ENCODE results near the gene RAPGEF3. TPM values are rescaled to one million over a fixed set of nuclear protein-coding genes. Genes with fewer than 3 reads are reported as not detected.
A peak's percentile ranks its signal among the peaks of the same experiment; 100 is the strongest.

The RAPGEF3 gene
- total and polyA plus RNA-seq, 9 of the 15 experiments (the other 6 are each of a cell fraction or from before 2014, with no cell fraction given) = 0.03 to 0.78 (median 0.37) TPM; not detected in 1

- TF ChIP-seq ARID4B (CRISPR knock-in tag; IDR thresholded peaks at IDR 0.05) = no peak
- no peak for TF ChIP-seq MBD1 (CRISPR knock-in tag; IDR thresholded peaks at IDR 0.05)
- TF ChIP-seq, protein P1, sequence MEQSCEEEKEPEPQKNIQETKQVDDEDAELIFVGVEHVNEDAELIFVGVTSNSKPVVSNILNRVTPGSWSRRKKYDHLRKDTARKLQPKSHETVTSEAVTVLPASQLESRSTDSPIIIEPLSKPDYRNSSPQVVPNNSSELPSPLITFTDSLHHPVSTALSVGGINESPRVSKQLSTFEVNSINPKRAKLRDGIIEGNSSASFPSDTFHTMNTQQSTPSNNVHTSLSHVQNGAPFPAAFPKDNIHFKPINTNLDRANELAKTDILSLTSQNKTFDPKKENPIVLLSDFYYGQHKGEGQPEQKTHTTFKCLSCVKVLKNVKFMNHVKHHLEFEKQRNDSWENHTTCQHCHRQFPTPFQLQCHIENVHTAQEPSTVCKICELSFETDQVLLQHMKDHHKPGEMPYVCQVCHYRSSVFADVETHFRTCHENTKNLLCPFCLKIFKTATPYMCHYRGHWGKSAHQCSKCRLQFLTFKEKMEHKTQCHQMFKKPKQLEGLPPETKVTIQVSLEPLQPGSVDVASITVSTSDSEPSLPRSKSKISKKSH (CRISPR knock-in tag; IDR thresholded peaks at IDR 0.05) = no peak
- no peak for TF ChIP-seq ZNF121 (CRISPR knock-in tag; conservative IDR thresholded peaks at IDR 0.05)
- TF ChIP-seq, protein P2, sequence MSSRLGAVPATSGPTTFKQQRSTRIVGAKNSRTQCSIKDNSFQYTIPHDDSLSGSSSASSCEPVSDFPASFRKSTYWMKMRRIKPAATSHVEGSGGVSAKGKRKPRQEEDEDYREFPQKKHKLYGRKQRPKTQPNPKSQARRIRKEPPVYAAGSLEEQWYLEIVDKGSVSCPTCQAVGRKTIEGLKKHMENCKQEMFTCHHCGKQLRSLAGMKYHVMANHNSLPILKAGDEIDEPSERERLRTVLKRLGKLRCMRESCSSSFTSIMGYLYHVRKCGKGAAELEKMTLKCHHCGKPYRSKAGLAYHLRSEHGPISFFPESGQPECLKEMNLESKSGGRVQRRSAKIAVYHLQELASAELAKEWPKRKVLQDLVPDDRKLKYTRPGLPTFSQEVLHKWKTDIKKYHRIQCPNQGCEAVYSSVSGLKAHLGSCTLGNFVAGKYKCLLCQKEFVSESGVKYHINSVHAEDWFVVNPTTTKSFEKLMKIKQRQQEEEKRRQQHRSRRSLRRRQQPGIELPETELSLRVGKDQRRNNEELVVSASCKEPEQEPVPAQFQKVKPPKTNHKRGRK (tag; IDR thresholded peaks at IDR 0.05) = no peak
- TF ChIP-seq ZNF699 (CRISPR knock-in tag; IDR thresholded peaks at IDR 0.05; ENCODE audit: insufficient replicate concordance) = no peak
- TF ChIP-seq GTF2F1 (IDR thresholded peaks at IDR 0.05; ENCODE audit: low read depth, low read length) = no peak
- TF ChIP-seq RB1 (IDR thresholded peaks at IDR 0.05; ENCODE audit: low read depth) = no peak
- TF ChIP-seq HSF4 (CRISPR knock-in tag; IDR thresholded peaks at IDR 0.05; ENCODE audit: borderline replicate concordance) = no peak
- TF ChIP-seq SP2 (IDR thresholded peaks at IDR 0.05; ENCODE audit: extremely low read depth, low read depth, low read length, poor library complexity, severe bottlenecking) = no peak
- no peak for TF ChIP-seq ADNP (tag; IDR thresholded peaks at IDR 0.05)
- TF ChIP-seq ARID2 (IDR thresholded peaks at IDR 0.05) = no peak
- TF ChIP-seq BRF2 (IDR thresholded peaks at IDR 0.05; ENCODE audit: borderline replicate concordance, insufficient read depth, insufficient read length) = no peak
- TF ChIP-seq POLR2B (IDR thresholded peaks at IDR 0.05; ENCODE audit: low read depth, partially characterized antibody) = no peak
- 0 out of 2 replicates have a peak, but pooled peaks have one; percentile 43 for TF ChIP-seq MXI1 (IDR thresholded peaks at IDR 0.05; ENCODE audit: low read depth, low read length)
- TF ChIP-seq FOS (IDR thresholded peaks at IDR 0.05; ENCODE audit: extremely low read depth, insufficient read length) = no peak
- TF ChIP-seq EHMT2 (IDR thresholded peaks at IDR 0.05) = no peak
These were observed 19.3 kb upstream of the RAPGEF3 start (continued) for GRCh38 chr12:47777741-47778558.
